IMR-90 (cell line): ENCODE measurements around the gene MSL3. TPM values are rescaled to one million over a fixed set of nuclear protein-coding genes. Genes with fewer than 3 reads are reported as not detected.

ENCODE experiments used
- ATAC-seq: fragments of 200-7000 bp; cut with Tn5 transposase; 2 replicates; pipeline ENCODE4 v1.9.1; 2020; ENCODE audit warnings: low read depth, mild to moderate bottlenecking, moderate library complexity
- BruUV-seq: library from RNA; stranded (reverse); fragments of 400-500 nt; replicated peaks from 2 replicates; lab custom pipeline; 2021; lab: Mats Ljungman, UMichigan
- CTCF ChIA-PET: fragments of 300-600 bp; formaldehyde crosslinking; extraction: SDS; loops from one replicate; lab custom pipeline; 2021; ENCODE audit warnings: antibody characterized with exemption; lab: Yijun Ruan, JAX
- POLR2A ChIA-PET: fragments of 300-600 bp; sonication (Branson Sonifier 250); formaldehyde crosslinking; loops from one replicate; lab custom pipeline; 2022; ENCODE audit warnings: antibody characterized with exemption; ENCODE audit not compliant: unreplicated experiment; lab: Charles Lee
- DNase-seq: peaks from one replicate; pipeline ENCODE4 v3.0.0; 2013
- H2AFZ ChIP-seq: replicated peaks from 2 replicates; pipeline ENCODE3; 2013; ENCODE audit warnings: low read length, mild to moderate bottlenecking; ENCODE audit not compliant: poor library complexity
- H2AK5ac ChIP-seq: 2 replicates; pipeline ENCODE4 v1.6.1; 2013; ENCODE audit warnings: low read depth, low read length, inconsistent platforms
- H2AK9ac ChIP-seq: replicated peaks from 2 replicates; pipeline ENCODE3; 2013; ENCODE audit warnings: mild to moderate bottlenecking, low read depth, low read length, moderate library complexity; ENCODE audit not compliant: poor library complexity
- H2BK120ac ChIP-seq: 2 replicates; pipeline ENCODE4 v1.6.1; 2013; ENCODE audit warnings: low read depth, low read length, inconsistent platforms
- H2BK15ac ChIP-seq: 3 replicates; pipeline ENCODE4 v1.6.1; 2013; ENCODE audit warnings: low read depth, low read length, inconsistent platforms
- H2BK20ac ChIP-seq: 2 replicates; pipeline ENCODE4 v1.6.1; 2013; ENCODE audit warnings: low read depth, mild to moderate bottlenecking, inconsistent platforms, low read length, moderate library complexity
- H2BK5ac ChIP-seq: 2 replicates; pipeline ENCODE4 v1.6.1; 2013; ENCODE audit warnings: mild to moderate bottlenecking, low read depth, low read length, inconsistent platforms; ENCODE audit not compliant: poor library complexity, severe bottlenecking
- H3K14ac ChIP-seq: replicated peaks from 2 replicates; pipeline ENCODE4 v1.6.1; 2013; ENCODE audit warnings: low read depth, low read length, inconsistent platforms
- H3K18ac ChIP-seq: 2 replicates; pipeline ENCODE4 v1.6.1; 2013; ENCODE audit warnings: low read depth, low read length, control low read depth
- H3K23ac ChIP-seq: 2 replicates; pipeline ENCODE4 v1.6.1; 2013; ENCODE audit warnings: low read depth, low read length, inconsistent platforms
- H3K27ac ChIP-seq: 2 replicates; pipeline ENCODE4 v1.5.1; 2013; ENCODE audit warnings: mild to moderate bottlenecking, control low read depth, low read length; ENCODE audit not compliant: insufficient read depth
- H3K27me3 ChIP-seq: 2 replicates; pipeline ENCODE4 v1.6.1; 2013; ENCODE audit warnings: low read length; ENCODE audit not compliant: control insufficient read depth, insufficient read depth
- H3K36me3 ChIP-seq: 2 replicates; pipeline ENCODE4 v1.6.1; 2013; ENCODE audit warnings: low read length, mixed read lengths; ENCODE audit not compliant: control insufficient read depth, insufficient read depth
- H3K4ac ChIP-seq: 2 replicates; pipeline ENCODE4 v1.6.1; 2013; ENCODE audit warnings: low read depth, low read length, inconsistent platforms
- H3K4me1 ChIP-seq: 2 replicates; pipeline ENCODE4 v1.6.1; 2013; ENCODE audit warnings: low read length, mixed read lengths; ENCODE audit not compliant: control insufficient read depth, insufficient read depth
- H3K4me2 ChIP-seq: 2 replicates; pipeline ENCODE4 v1.6.1; 2013; ENCODE audit warnings: low read depth, mild to moderate bottlenecking, control low read depth, low read length, moderate library complexity
- H3K4me3 ChIP-seq: 2 replicates; pipeline ENCODE4 v1.5.1; 2013; ENCODE audit warnings: low read depth, mild to moderate bottlenecking, control low read depth, low read length, moderate library complexity; ENCODE audit not compliant: insufficient read depth
- H3K56ac ChIP-seq: 2 replicates; pipeline ENCODE4 v1.6.1; 2013; ENCODE audit warnings: low read length, inconsistent platforms; ENCODE audit not compliant: insufficient read depth; ENCODE audit errors: extremely low read depth
- H3K79me1 ChIP-seq, 2 experiments: 2 replicates each; pipeline ENCODE4 v1.6.1; 2013; ENCODE audit warnings: low read length in 2 of 2, inconsistent platforms in 1 of 2, low read depth in 1 of 2
- H3K9ac ChIP-seq: 2 replicates; pipeline ENCODE4 v1.6.1; 2013; ENCODE audit warnings: low read depth, low read length, control low read depth
- H3K9me1 ChIP-seq: 2 replicates; pipeline ENCODE4 v1.6.1; 2013; ENCODE audit warnings: low read length, inconsistent platforms; ENCODE audit not compliant: insufficient read depth
- H3K9me3 ChIP-seq: 2 replicates; pipeline ENCODE4 v1.6.1; 2013; ENCODE audit warnings: low read length; ENCODE audit not compliant: control insufficient read depth, insufficient read depth
- H4K20me1 ChIP-seq: 2 replicates; pipeline ENCODE4 v1.6.1; 2013; ENCODE audit warnings: low read length, inconsistent platforms; ENCODE audit not compliant: insufficient read depth
- H4K5ac ChIP-seq: 2 replicates; pipeline ENCODE4 v1.6.1; 2013; ENCODE audit warnings: mild to moderate bottlenecking, low read depth, low read length, control low read depth
- H4K8ac ChIP-seq, 2 experiments: 2 replicates each; pipeline ENCODE4 v1.6.1; 2013; ENCODE audit warnings: low read depth in 2 of 2, low read length in 2 of 2, control low read depth in 1 of 2, inconsistent platforms in 1 of 2
- H4K91ac ChIP-seq: 2 replicates; pipeline ENCODE4 v1.6.1; 2013; ENCODE audit warnings: low read depth, low read length, inconsistent platforms; ENCODE audit not compliant: insufficient read depth
- FOS ChIP-seq: fragments of 150-350 bp; IDR thresholded peaks from 2 replicates; pipeline ENCODE4 v1.6.1; 2016; ENCODE audit warnings: low read depth, low read length
- MAFK ChIP-seq: IDR thresholded peaks from 2 replicates; pipeline ENCODE4 v1.6.1; 2012; ENCODE audit warnings: low read depth, low read length, improper control_type of control experiment
- MXI1 ChIP-seq: IDR thresholded peaks from 2 replicates; pipeline ENCODE4 v1.6.1; 2012; ENCODE audit warnings: low read depth, mild to moderate bottlenecking, low read length, moderate library complexity, borderline replicate concordance
- RCOR1 ChIP-seq: IDR thresholded peaks from 2 replicates; pipeline ENCODE4 v1.6.1; 2012; ENCODE audit warnings: mild to moderate bottlenecking, low read length, improper control_type of control experiment; ENCODE audit not compliant: insufficient replicate concordance
- RFX5 ChIP-seq: IDR thresholded peaks from 2 replicates; pipeline ENCODE4 v1.8.0; 2012; ENCODE audit warnings: low read depth, mild to moderate bottlenecking, low read length, moderate library complexity
- WGBS, 2 experiments: methylation state at CpG; one replicate each; pipeline versions ENCODE4 v1.1.5 to v1.1.7; 2013; ENCODE audit warnings: missing lambda C conversion rate in 2 of 2; ENCODE audit not compliant: insufficient read length in 1 of 2; ENCODE audit errors: extremely low coverage in 2 of 2; 5-methylcytosine and 5-hydroxymethylcytosine counted together
- dilution Hi-C: fragments of 300-500 bp; cut with HindIII; formaldehyde crosslinking; loops from one replicate; pipeline ENCODE4 v1.14.3; 2018; ENCODE audit warnings: low sequenced_read_pairs; ENCODE audit not compliant: unreplicated experiment
- in situ Hi-C: fragments of 300-500 bp; cut with MboI; formaldehyde crosslinking; loops from 3 replicates; pipeline ENCODE4 v1.14.3; 2019; ENCODE audit warnings: low sequenced_read_pairs, inconsistent platforms, mixed read lengths
- intact Hi-C: fragments of 100-400 bp; cut with micrococcal nuclease; formaldehyde crosslinking; loops from 2 replicates; pipeline ENCODE4 v1.10.0; 2022
- polyA plus RNA-seq, 3 experiments: library from polyadenylated mRNA; depleted of rRNA; stranded (reverse); fragments of >200 nt; gene quantifications; 2 replicates each; pipeline ENCODE4 v1.2.3, GENCODE V29; 2012; ENCODE audit warnings: low replicate concordance in 1 of 3
- total RNA-seq: library from RNA; depleted of rRNA; stranded (reverse); fragments of >200 nt; gene quantifications from 2 replicates; pipeline ENCODE4 v1.2.3, GENCODE V29; 2012
- TF ChIP-seq, protein P1 (sequence below): fragments of 150-350 bp; IDR thresholded peaks from 2 replicates; pipeline ENCODE4 v1.6.1; 2016; ENCODE audit warnings: low read depth, mild to moderate bottlenecking, low read length, moderate library complexity, borderline replicate concordance

MSL3 gene
- total and polyA plus RNA-seq, 2 of the 4 experiments (the other 2 are of a cell fraction), result 19.6 to 21.3 TPM

DNA sequence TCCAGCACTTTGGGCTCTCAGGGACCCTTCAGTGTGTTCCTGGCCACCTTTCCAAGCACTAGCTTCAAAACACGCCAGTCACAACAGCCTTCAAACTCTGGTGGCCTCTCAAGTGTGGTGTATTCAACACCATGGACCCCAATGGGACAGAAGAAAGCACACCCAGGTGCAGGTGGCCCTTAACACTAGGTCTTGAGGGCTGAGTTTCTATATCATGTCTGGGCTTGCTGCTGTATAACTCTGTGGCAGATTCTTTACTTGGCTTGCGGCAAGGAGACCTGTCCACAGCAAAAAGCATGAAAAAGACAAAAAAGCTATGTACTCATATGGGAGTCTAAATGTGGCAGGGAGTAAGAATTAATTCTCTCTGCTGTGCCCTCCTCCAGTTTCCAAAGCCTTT is 23.1 kb downstream of the MSL3 start:
- ChIA-PET POLR2A (no interaction called here), CTCF (no interaction called here)
- Histone ChIP-seq H3K23ac (no peak overlapping the region), H2BK5ac (no peak overlapping the region), H3K4ac (no peak overlapping the region), H3K9me1 (no peaks in the 10 kb centered on the region), H3K79me1 (no peaks in the 10 kb centered on the region), H4K5ac (no peak overlapping the region), H3K36me3 (no peaks in the 10 kb centered on the region), H3K27me3 (no peaks in the 10 kb centered on the region), H4K91ac (no peak overlapping the region), H3K14ac (no peak overlapping the region), H2AFZ (no peak overlapping the region), H3K4me1 (no peaks in the 10 kb centered on the region), H4K8ac (no peak overlapping the region), H3K4me3 (no peak overlapping the region), H2BK120ac (no peak overlapping the region), H2BK20ac (no peak overlapping the region), H2AK9ac (no peak overlapping the region), H2AK5ac (no peak overlapping the region), H3K9me3 (no peaks in the 10 kb centered on the region), H3K18ac (no peak overlapping the region), H3K27ac (no peak overlapping the region), H4K20me1 (no peaks in the 10 kb centered on the region), H3K56ac (no peak overlapping the region), H2BK15ac (no peak overlapping the region), H3K4me2 (no peak overlapping the region), H3K9ac (no peak overlapping the region)
- BruUV-seq, result no TSS peak
- no peak for ATAC-seq
- no peak for DNase-seq
- WGBS, 2 experiments, result 40% methylated on average over 1 of the region's 2 CpGs; no CpG with 5 or more reads in 1 of the 2 experiments
- in situ Hi-C loops, result no loop called here
- intact Hi-C loops, result no loop called here
- dilution Hi-C loops, result no loop called here
- TF ChIP-seq MAFK, result no peak
- no peak for TF ChIP-seq RFX5
- no peak for TF ChIP-seq MXI1
- TF ChIP-seq, protein P1, sequence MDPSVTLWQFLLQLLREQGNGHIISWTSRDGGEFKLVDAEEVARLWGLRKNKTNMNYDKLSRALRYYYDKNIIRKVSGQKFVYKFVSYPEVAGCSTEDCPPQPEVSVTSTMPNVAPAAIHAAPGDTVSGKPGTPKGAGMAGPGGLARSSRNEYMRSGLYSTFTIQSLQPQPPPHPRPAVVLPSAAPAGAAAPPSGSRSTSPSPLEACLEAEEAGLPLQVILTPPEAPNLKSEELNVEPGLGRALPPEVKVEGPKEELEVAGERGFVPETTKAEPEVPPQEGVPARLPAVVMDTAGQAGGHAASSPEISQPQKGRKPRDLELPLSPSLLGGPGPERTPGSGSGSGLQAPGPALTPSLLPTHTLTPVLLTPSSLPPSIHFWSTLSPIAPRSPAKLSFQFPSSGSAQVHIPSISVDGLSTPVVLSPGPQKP, result no peak
- TF ChIP-seq FOS, result no peak
- no peak for TF ChIP-seq RCOR1
